Measurements from ENCODE around the gene KIRREL2.
"Not testable (repeated sequence)": the region's sequence is repeated elsewhere in the genome, so short reads cannot be mapped to it uniquely, and the experiment has no call there.

Gene KIRREL2

GRCh38 chr19:35862528-35862927, 5.8 kb downstream of the KIRREL2 start:
- DNase-seq = no peak
- intact Hi-C loops (cut with DNase I) = no loop called here

- DNase-seq = no peak
- intact Hi-C loops (cut with DNase I) = no loop called here
Observed at GRCh38 chr19:35863018-35863417, 6.3 kb downstream of the KIRREL2 start.

- peak; percentile 82 to 98 (median 96) for DNase-seq
- intact Hi-C loops (cut with DNase I) = loop anchor here (5.0 kb wide), 1 partner anchor 91 kb away; the partner anchor contains the start of gene ARHGAP33
Observed at GRCh38 chr19:35868172-35868822, 11.6 kb downstream of the KIRREL2 start, which contains the start of gene APLP1. TSS of gene APLP1 (plus strand) at chr19:35868574. CDS start at chr19:35868637, 63 bp downstream.

DNA sequence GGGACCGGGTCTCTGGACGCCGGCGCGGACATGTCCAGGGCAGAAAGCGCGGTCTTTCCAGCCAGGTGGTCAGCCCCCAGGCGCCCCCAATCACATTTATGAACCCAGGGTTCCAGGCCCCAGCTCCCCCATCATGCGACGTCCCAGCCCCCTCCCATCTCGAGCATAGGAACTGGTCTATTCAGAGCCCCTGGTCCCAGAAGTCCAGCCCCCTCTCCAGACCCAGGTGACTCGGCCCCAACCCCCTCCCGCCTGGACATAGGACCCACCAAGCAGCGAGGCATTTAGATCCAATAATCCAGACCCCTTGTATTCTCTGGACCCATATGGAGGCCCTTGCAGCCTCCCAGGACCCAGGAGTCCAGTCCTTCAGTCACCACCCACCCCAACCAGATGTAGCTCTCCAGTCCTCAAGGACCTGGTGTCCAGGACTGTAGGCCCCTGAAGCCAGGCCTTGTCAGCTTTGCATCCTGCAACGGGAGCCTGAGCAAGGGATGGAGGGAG, 12.2 kb downstream of the KIRREL2 start:
- intact Hi-C loops (cut with DNase I) = loop anchor here (5.0 kb wide), 1 partner anchor 92 kb away; the partner anchor contains the start of gene ARHGAP33
- DNase-seq = peak in 4 of 42 donors; percentile 14 to 34 (median 23)

DNA sequence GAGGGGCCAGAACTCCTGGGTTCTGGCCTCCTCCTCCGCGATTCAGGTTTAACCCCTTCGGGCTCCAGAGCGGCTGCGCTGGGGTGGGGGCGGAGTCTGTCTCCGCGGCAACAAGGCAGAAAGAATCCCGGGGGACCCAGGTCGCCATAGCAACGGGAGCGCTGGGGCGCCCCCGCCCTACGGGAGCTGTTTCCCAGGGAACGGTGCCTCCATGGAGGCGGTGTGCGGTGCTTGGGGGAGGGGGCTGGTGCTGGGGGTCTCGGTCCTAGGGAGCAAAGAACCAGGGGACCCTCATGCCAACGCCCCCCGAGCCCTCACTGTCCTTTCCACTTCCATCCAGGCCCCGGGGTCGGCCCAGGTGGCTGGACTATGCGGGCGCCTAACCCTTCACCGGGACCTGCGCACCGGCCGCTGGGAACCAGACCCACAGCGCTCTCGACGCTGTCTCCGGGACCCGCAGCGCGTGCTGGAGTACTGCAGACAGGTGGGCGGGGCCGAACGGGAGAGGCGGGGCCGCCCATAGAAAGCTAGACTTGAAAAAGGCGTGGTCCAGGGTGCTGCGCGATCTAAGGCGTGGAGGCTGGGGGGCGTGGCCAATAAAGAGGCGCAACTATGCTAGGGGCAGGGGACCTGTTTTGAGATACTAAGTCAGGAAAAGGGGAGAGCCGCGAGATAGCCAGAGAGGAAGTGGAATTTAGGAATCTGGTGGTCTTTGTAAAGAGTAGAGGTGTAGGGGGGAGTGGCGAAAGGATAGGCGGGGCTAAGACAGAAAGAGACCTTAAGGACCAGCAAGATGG, 12.8 kb downstream of the KIRREL2 start:
- DNase-seq = peak; percentile 84 to 97 (median 92)
- intact Hi-C loops (cut with DNase I) = loop anchor here (5.0 kb wide), 1 partner anchor 92 kb away; the partner anchor contains the start of gene ARHGAP33

DNA sequence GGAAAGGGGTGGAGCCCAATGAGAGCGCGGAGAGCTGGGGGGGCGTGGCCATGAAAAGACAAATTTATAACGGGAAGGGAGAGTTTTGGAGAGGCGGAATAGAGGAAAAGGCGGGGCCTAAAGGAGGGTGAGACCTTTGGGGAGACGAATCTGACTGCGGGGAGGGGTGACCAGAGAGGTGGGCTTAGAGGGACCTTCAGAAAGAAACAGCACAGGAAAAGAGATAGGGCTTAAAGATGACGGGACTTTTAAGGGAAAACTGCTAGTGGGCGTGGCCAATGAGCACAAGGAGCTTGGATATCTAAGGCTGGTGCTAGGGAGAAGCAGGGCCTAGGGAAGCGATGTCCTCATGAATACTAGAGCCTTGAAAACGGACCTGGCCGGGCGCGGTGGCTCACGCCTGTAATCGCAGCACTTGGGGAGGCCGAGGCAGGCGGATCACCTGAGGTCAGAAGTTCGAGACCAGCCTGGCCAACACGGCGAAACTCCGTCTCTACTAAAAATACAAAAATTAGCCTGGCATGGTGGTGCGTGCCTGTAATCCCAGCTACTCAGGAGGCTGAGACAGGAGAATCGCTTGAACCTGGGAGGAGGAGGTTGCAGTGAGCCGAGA, 13.5 kb downstream of the KIRREL2 start:
- DNase-seq = peak in 33 of 42 donors; percentile 14 to 75 (median 52)

DNA sequence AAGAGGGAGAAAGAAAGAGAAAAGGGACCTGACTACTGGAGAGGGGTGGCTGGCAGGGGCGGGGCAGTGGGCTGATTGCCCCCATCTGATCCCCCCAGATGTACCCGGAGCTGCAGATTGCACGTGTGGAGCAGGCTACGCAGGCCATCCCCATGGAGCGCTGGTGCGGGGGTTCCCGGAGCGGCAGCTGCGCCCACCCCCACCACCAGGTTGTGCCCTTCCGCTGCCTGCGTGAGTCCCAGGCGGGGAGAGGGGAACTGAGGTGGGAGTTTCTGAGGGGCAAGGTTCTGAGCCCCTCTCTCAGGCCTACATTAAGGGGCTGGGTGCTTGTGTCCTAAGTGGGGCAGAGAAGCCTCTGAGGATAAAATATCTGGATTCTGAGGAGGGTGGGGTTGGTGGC, 14.1 kb downstream of the KIRREL2 start:
- DNase-seq = no peak
- intact Hi-C loops (cut with DNase I) = no loop called here

More for the DNA sequence above, 13.5 kb downstream of the KIRREL2 start:
- intact Hi-C loops (cut with DNase I) = not testable (repeated sequence)

- no peak for DNase-seq
- intact Hi-C loops (cut with DNase I) = no loop called here
Observed at GRCh38 chr19:35871611-35872010, 14.9 kb downstream of the KIRREL2 start.

- intact Hi-C loops (cut with DNase I) = no loop called here
Observed at GRCh38 chr19:35872180-35872579, 15.5 kb downstream of the KIRREL2 start.

DNA sequence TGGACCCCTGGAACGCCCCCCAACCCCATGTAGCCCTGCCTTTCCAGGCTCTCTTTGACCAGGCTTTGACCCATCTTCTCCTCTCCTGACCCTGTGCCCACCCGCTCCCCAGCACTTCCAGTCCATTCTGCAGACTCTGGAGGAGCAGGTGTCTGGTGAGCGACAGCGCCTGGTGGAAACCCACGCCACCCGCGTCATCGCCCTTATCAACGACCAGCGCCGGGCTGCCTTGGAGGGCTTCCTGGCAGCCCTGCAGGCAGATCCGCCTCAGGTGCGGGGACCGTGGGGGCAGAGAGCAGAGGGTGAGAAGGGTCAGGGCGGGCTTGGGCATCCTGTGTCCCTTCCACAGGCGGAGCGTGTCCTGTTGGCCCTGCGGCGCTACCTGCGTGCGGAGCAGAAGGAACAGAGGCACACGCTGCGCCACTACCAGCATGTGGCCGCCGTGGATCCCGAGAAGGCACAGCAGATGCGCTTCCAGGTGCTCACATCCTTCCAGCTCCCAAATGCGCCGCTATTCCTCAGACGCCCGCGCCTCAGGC, 17.8 kb downstream of the KIRREL2 start:
- DNase-seq = no peak
- intact Hi-C loops (cut with DNase I) = no loop called here

More at GRCh38 chr19:35872180-35872579, 15.5 kb downstream of the KIRREL2 start:
- no peak for DNase-seq

DNA sequence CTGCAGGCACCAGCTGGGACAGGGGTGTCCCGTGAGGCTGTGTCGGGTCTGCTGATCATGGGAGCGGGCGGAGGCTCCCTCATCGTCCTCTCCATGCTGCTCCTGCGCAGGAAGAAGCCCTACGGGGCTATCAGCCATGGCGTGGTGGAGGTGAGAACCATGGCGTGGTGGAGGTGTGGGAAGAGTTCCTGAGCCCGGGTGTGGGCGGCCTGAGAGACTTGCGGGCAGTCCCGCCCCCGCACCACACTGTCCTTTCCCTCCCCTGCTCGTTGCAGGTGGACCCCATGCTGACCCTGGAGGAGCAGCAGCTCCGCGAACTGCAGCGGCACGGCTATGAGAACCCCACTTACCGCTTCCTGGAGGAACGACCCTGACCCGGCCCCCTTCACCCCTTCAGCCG, 22.4 kb downstream of the KIRREL2 start:
- no peak for DNase-seq
- intact Hi-C loops (cut with DNase I) = no loop called here

DNA sequence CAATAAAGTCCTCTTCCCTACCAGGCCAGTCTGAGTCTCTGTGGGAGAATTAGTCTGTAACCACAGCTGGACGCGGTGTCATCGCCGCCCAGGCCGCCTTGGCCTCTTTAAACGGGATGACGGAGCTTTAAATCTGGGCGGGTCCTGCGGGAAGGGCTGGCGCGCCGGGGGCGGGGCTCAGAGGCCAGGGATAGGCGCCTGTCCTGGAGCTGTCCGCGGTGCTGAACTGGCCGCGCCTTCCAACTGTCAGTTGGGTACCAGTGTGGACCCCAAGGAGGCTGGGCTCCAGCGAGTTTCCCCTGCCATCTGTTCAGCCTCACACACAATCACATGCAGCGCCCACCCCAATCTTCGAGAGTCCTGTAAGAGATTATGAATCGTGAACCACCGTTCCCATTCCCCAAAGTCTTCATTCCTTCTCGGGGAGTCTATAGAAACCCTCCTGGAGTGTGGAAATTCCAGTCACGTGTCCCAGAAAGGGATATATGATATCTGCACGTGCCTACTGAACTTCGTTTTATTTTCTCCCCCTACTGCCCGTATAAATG, 23.1 kb downstream of the KIRREL2 start:
- intact Hi-C loops (cut with DNase I) = no loop called here
- DNase-seq = peak; percentile 64 to 96 (median 85)

- DNase-seq = peak in 18 of 42 donors; percentile 29 to 84 (median 68)
- intact Hi-C loops (cut with DNase I) = loop anchor here (2.0 kb wide), 1 partner anchor 53 kb away; no protein-coding TSS in a partner anchor
Observed at GRCh38 chr19:35882114-35882832, 25.6 kb downstream of the KIRREL2 start.

- no peak for DNase-seq
- intact Hi-C loops (cut with DNase I) = loop anchor here (2.0 kb wide), 1 partner anchor 51 kb away; no protein-coding TSS in a partner anchor
Observed at GRCh38 chr19:35883882-35884281, 27.2 kb downstream of the KIRREL2 start.

- intact Hi-C loops (cut with DNase I) = no loop called here
- no peak for DNase-seq
Observed at GRCh38 chr19:35885225-35885738, 28.6 kb downstream of the KIRREL2 start.

GRCh38 chr19:35885904-35886303, 29.2 kb downstream of the KIRREL2 start:
- no peak for DNase-seq
- intact Hi-C loops (cut with DNase I) = no loop called here

GRCh38 chr19:35887197-35887596, 30.5 kb downstream of the KIRREL2 start:
- intact Hi-C loops (cut with DNase I) = no loop called here

DNA sequence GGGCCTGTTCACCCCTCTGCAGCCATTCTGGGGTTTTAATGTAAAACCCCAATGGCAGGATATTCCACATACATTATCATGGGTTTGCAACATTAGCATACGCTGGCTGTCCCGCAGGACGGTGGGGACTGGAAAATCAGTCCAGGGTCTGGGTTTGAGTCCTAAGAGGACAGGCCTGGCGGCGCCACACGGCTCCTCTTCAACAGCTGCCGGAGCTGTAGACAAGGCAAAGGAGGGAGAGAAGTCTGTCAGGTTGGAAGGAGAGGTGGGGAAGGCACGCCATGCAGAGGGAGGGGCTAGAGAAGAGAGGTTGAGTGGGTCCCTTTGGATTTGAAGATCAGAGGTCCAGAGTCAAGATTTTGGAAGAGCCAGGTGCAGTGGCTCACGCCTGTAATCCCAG, 31.7 kb downstream of the KIRREL2 start:
- intact Hi-C loops (cut with DNase I) = no loop called here
- no peak for DNase-seq

More at GRCh38 chr19:35887197-35887596, 30.5 kb downstream of the KIRREL2 start:
- DNase-seq = no peak

Data from head of caudate nucleus (tissue), 42 donors.